HuH-7 (cell line): Measurements from ENCODE around the gene BUB1B.

ENCODE experiments used
- DNase-seq: peaks from one replicate; pipeline ENCODE4 v3.0.0; 2011; ENCODE audit warnings: low spot score

BUB1B gene

DNA sequence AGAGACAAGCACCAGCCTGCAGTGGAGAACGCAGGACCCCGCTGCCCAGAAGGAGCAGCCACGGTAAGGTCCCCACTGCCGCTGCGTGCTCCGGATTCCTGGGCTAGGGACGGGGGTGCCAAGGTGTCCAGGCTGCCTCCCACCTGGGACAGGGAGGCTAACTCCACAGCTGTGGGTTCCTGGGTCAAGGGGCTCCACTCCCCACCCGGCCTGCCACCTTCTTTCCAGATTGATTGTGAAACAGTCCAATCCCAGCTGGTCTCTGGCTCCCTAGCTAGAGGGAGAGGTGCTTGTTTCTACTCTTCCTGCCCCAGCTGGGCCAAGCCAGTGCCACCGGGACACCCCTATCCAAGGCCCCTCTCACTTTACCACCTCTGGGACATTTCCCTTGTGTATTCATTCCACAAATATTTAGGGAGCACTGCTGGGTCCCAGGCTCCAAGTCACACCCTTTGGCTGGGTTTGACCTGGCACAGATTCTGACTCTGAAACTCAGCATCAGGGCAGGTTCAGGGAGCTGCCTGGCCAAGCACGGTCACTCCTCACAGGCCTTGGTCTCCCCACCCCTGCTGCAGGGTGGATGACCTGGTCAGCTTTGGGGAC, 79.9 kb downstream of the BUB1B start:
- DNase-seq, result no peak

DNA sequence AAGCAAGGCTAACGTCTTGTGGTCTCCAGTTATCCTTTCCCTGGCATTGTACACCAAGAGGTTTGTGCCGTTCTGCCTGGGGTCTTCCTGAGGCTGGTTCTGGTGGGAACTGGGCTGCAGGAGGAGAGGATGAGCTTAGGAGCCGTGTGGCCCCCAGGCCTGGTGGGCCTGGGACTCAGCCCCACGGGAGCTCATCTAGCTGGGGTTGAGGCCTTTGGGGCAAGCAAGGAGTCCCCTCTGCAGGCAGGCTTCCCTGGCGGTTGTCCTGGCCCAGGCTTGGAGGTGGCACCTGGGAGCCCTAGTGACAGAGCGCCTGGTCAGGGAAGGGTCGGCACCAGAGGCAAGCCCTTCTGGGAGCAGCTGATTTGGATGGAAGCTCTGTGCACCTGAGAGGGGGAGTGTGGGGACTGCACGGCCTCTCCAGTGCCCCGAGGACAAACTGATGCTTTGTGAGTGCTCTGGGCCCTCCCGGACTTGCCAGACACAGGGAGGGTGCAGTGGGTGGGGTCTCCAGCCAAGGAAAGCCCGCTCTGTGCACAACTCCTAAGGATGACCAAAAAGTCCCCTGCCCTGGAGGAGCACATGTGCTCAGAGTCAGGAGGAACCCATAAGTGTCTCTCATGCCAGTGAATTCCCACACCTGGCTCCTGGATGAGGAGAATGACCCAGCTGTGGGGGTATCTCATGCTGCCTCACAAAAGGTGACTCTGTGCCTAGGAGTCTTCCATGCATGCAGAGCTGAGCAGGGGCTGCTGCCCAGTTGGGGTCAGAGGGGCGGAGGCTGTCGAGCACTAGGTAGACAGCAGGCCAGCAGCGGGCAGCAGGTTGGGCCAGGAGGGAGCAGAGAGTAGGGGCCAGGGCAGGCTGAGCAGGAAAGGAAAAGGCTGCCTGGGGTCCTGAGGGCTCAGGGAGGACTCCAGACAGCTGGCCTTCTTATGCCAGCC, 80.7 kb downstream of the BUB1B start:
- DNase-seq, result no peak

DNA sequence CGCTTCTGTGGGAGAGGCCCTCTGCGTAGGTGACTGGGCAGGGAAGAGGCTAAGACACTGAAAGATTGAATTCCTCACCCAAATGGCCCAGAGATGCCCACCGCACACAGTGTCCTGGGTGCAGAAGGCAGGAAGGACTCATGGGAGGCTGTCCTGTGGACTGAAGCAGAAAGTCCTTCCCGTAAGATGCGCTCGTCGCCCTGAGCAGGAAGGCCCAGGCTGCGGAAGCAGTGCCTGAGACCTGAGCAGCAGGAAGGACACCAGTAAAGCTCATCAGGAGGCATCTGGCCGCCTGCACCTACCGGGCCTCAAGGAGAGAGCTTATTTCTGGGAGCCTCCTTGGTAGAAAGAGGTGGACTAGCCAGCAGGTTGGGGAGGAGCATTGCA, 81.3 kb downstream of the BUB1B start:
- no peak for DNase-seq

- no peak for DNase-seq
These were observed 81.7 kb downstream of the BUB1B start for GRCh38 chr15:40242601-40243000.

GRCh38 chr15:40243126-40243810, 82.4 kb downstream of the BUB1B start:
- DNase-seq, result no peak

GRCh38 chr15:40244961-40245523, 84.2 kb downstream of the BUB1B start:
- no peak for DNase-seq

GRCh38 chr15:40245666-40246450, 85.0 kb downstream of the BUB1B start:
- DNase-seq, result no peak

DNA sequence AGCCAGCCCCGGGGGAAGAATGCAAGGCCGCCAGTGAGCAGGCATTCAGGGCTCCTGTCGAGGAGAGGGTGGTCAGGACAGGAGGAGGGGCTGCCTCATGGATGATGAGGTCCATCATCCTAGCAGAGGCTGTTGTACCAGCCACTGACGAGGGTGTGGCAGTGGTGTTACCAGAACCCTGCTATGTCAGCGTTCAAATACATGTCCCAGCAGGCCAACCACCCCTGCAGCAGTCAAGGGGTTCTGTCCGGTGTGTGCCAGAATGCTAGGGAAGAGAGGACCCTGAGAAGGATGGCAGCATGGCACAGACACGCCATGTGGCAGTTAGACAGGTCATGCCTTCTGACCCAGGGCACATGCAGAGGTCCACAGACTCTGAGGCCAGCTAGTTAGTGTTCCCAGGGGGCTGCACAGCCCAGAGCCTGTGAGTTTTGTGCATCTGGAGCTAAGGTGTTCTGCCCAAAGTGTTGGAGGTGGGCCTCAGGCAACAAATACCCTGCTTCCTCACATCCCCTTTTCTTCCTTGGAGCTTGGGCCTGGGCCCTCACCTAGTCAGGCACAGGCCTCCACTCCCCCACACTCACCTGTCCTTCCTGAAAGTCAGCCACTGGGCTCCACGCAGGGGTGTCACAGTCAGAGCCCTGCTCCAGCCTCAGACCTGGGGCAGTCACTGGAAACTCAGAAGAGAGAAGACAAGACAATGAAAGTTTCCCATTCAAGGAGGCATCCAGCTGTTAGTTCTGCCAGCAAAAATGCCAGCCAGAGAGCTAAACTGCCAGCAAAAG, 85.8 kb downstream of the BUB1B start:
- no peak for DNase-seq

- DNase-seq, result no peak
These were observed 86.6 kb downstream of the BUB1B start for GRCh38 chr15:40247406-40247971.

DNA sequence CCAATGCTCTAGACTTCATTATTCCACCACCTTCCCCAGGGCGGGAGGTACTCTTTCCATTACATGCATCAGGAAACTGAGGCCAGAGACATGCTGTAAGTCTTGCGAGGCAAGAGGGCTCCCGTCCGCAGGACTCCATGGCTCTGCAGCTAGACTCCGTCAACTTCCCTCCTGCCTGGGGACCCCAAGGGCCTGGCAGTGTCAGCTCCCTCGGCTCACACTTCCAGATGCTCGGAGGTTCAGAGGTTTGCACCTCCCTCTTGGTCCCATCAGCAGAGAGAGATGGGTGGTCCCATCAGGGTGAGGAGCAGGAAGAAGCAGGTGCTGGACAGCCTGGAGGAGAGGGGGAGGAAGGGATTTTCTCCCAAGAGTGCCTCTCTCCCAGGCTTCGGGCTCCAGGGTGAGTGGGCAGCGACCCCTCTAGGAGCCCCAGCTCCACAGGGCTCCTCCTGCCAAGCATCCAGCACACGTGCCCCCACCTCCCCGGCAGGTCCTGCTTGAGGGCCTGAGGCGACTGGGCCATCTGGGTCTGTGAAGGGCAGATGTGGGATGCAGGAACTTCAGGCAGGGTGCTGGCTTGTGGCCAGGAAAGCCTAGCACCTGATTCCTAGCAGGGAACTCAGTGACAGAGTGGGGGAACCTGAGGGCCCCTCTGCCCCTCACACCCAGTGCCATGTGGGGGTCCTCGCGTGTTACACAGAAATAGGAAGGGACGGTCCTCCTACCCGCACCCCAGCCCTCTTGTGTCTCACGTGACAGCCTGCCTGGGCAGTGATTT, 87.3 kb downstream of the BUB1B start:
- DNase-seq, result no peak

DNA sequence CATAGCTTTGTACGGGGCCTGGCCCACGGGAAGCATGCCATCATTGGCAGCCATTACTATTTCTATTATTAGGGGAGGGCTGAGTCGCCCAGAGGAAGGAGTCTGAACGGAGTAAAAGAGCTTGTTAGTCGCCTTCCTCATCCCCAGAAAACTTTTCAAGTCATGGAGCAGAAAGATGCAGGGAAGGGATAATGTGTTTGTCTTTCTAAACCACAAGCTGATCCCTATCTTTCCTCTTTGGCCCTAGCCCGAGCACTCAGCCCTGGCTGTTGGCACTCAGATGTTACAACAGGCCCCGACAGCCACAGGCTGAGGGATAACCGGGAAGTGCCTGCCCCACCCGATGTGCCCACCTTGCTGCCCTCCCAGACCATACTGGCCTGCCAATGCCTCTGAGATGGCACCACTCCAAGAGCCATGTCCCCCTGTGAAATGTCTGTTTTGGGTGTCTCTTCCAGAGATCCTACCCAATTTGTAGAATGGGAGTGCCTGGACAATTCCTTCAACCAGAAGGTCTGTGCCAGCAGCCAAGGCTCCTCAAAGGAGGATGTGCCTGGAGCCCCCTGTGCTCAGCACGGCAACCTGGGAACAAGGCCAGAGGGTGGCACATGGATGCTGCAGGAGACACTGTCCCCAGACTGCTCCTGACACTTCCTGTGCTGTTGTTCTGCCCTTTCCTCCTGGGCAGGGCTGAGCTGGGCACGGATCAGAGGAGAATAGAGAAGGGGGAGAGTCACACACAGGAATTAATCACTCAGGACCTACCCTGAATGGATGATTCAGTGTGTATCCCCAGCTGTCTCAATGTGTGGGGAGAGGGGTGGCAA, 88.8 kb downstream of the BUB1B start:
- DNase-seq, result no peak

DNA sequence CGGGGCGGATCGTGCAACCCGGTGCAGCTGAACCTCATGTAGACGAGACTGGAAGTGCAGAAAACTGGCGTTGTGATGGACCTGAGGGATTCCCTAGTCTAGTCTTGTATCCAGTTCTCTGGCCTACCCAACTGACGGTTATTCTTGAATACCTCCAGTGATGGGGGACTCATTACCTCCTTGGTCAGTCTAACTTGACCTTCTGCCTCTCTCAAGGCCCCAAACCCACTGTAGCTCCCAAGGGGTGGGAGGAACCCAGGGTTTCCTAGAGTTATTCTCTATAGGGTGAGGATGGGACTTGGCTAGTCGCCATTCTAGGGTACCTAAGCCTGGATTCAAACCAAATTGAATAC, 89.4 kb downstream of the BUB1B start:
- no peak for DNase-seq

- DNase-seq, result no peak
These were observed 90.1 kb downstream of the BUB1B start for GRCh38 chr15:40250771-40251483.

DNA sequence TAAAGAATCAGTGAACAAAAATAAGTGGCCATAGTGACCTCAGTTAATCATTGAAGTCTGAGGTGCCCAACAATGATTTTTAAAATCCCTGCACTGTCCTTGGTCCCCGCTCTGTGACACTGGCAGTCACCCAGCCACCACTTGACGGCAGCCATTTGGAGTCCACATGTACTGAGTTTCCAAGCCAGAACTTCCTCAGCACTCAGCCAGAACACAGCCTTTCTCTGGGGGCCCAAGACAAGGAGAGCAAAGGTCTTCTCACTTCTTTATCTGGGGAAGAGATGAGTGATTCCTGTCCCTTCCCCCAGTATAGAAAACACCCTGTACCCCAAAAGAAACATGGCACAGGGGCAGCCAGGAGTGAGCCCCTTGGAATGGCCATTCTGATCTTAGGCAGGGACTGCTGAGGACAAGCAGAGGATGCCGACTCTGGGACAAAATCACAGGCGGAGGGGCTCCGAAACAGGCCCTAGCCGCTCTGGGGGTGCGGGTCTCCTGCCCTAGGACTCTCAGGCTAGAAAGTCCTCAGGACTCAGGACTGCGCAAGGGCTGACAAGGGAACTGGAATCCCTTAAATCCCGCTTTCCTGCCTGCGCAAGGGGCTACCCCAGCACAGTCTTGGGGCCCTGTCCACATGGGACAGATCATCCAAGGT, 90.7 kb downstream of the BUB1B start:
- DNase-seq, result no peak

DNA sequence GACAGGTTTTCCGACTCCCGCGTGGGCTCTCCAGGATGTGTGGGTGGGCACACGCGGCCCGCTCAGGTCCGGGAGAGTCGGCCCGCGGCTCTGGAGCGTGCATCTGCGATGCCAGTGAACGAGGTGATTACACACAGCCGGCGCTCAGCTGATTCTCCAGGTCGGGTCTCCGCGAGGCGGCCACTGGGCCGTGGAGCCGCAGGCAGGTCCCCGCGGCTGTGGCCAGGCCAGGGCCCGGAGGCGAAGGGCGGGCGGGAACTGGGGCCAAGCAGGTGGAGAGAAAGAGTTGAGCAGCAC, 91.2 kb downstream of the BUB1B start:
- DNase-seq, result no peak

GRCh38 chr15:40252438-40253166, 91.7 kb downstream of the BUB1B start:
- no peak for DNase-seq

DNA sequence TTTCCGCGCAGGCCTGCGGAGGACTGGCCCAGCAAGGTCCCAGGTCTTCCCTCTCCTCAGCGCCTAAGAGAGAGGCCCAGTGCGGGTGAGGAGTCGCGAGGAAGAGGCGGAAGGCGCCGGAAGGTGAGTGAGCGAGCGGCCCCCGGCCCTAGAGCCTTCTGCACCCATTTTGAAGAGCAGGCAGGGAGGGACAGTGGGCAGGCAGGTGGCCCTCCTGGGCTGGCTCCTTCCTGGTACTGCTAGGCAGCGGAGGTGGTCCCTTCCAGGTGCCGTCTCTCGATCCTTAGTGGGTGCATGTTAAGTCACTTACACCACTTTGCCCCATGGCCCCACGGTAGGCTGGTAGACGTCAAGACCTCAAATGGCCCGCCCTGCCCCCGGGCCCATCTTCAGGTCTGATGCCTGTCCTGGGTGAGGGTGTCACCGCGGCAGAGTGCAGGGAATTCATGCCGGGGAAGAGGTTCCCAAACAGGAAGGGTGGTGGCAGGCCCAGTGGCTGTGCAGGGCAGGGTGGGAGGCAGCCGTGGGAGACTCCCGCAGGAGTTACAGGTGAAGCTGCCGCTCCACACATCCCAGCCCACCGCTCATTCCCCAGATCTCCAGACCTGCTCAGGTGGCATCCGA, 92.4 kb downstream of the BUB1B start:
- no peak for DNase-seq
